Hepatocyte (in vitro differentiated cells): ENCODE results near the gene CAST.

Experiments used
- CTCF ChIP-seq: fragments of 200-600 bp; sonication (generic); IDR thresholded peaks from 2 replicates; pipeline ENCODE4 v1.5.1; 2016; ENCODE audit warnings: antibody characterized with exemption, mild to moderate bottlenecking; ENCODE audit not compliant: poor library complexity
- EZH2phosphoT487 ChIP-seq: fragments of 200-600 bp; sonication (generic); IDR thresholded peaks from one replicate; pipeline ENCODE4 v1.6.1; 2018; ENCODE audit warnings: antibody characterized with exemption, mild to moderate bottlenecking, low read depth, moderate library complexity; ENCODE audit not compliant: unreplicated experiment, severe bottlenecking

GRCh38 chr5:96659170-96659569 is 3.0 kb upstream of the CAST start:
- TF ChIP-seq CTCF (no peak), EZH2phosphoT487 (no peak)
